BJ (cell line): ENCODE measurements around the gene SFXN5. TPM values are rescaled to one million over a fixed set of nuclear protein-coding genes. Genes with fewer than 3 reads are reported as not detected.
A peak's percentile ranks its signal among the peaks of the same experiment; 100 is the strongest.
"Not testable (repeated sequence)": the region's sequence is repeated elsewhere in the genome, so short reads cannot be mapped to it uniquely, and the experiment has no call there.

Experiments used
- CTCF ChIA-PET: fragments of 350-600 bp; formaldehyde crosslinking; extraction: SDS; loops from one replicate; lab custom pipeline; 2021; ENCODE audit warnings: antibody characterized with exemption, inconsistent platforms; lab: Yijun Ruan, JAX
- POLR2A ChIA-PET: fragments of 300-600 bp; sonication (Branson Sonifier 250); formaldehyde crosslinking; extraction: SDS; loops from one replicate; lab custom pipeline; 2021; ENCODE audit warnings: antibody characterized with exemption; lab: Charles Lee
- DNase-seq: peaks from one replicate; pipeline ENCODE4 v3.0.0-alpha.2; 2011; ENCODE audit warnings: low read depth
- H3K27me3 ChIP-seq: 2 replicates; pipeline ENCODE4 v1.6.0; 2011; ENCODE audit warnings: low read length; ENCODE audit not compliant: control insufficient read depth, insufficient read depth
- H3K36me3 ChIP-seq: 2 replicates; pipeline ENCODE4 v1.5.1; 2011; ENCODE audit warnings: low read length; ENCODE audit not compliant: control insufficient read depth, insufficient read depth
- H3K4me3 ChIP-seq: 2 replicates; pipeline ENCODE4 v1.5.1; 2011; ENCODE audit warnings: low read depth, mild to moderate bottlenecking, control low read depth, low read length
- polyA minus RNA-seq: library from RNA; depleted of rRNA, polyadenylated mRNA; stranded (reverse); fragments of >200 nt; gene quantifications from 2 replicates; pipeline ENCODE4 v1.2.3, GENCODE V29; 2011; rRNA and poly(A)+ RNA removed
- polyA plus RNA-seq: library from polyadenylated mRNA; depleted of rRNA; stranded (reverse); fragments of >200 nt; gene quantifications from 2 replicates; pipeline ENCODE4 v1.2.3, GENCODE V29; 2011; rRNA removed
- TF ChIP-seq, protein P1 (sequence below): IDR thresholded peaks from 2 replicates; pipeline ENCODE4 v1.5.1; 2011; ENCODE audit warnings: low read depth, mild to moderate bottlenecking, control low read depth, inconsistent platforms, low read length, moderate library complexity; ENCODE audit not compliant: insufficient read depth

SFXN5 gene
- 10.8 and 11.5 TPM in 2 replicates for polyA plus RNA-seq
- 13.8 and 22.9 TPM in 2 replicates for polyA minus RNA-seq

GRCh38 chr2:73071360-73072128, at the start of gene SFXN5:
TSS of gene SFXN5 (minus strand) at chr2:73071712. CDS start at chr2:73071705, 7 bp downstream.
- ChIA-PET CTCF (interaction anchor here (0.6 to 1.5 kb wide), 8 partner anchors 14 to 179 kb away, joined by 3 to 12 read pairs (median 3); no protein-coding TSS in a partner anchor), POLR2A (no interaction called here)
- peak within 1 kb of the TSS; percentile 84 for H3K4me3 ChIP-seq
- H3K27me3 ChIP-seq, result no peaks in the 10 kb centered on the region
- DNase-seq, result peak; percentile 57
- H3K36me3 ChIP-seq, result peaks cover 13% of the 10 kb centered on the region
- TF ChIP-seq, protein P1, sequence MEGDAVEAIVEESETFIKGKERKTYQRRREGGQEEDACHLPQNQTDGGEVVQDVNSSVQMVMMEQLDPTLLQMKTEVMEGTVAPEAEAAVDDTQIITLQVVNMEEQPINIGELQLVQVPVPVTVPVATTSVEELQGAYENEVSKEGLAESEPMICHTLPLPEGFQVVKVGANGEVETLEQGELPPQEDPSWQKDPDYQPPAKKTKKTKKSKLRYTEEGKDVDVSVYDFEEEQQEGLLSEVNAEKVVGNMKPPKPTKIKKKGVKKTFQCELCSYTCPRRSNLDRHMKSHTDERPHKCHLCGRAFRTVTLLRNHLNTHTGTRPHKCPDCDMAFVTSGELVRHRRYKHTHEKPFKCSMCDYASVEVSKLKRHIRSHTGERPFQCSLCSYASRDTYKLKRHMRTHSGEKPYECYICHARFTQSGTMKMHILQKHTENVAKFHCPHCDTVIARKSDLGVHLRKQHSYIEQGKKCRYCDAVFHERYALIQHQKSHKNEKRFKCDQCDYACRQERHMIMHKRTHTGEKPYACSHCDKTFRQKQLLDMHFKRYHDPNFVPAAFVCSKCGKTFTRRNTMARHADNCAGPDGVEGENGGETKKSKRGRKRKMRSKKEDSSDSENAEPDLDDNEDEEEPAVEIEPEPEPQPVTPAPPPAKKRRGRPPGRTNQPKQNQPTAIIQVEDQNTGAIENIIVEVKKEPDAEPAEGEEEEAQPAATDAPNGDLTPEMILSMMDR, result peak; percentile 37

DNA sequence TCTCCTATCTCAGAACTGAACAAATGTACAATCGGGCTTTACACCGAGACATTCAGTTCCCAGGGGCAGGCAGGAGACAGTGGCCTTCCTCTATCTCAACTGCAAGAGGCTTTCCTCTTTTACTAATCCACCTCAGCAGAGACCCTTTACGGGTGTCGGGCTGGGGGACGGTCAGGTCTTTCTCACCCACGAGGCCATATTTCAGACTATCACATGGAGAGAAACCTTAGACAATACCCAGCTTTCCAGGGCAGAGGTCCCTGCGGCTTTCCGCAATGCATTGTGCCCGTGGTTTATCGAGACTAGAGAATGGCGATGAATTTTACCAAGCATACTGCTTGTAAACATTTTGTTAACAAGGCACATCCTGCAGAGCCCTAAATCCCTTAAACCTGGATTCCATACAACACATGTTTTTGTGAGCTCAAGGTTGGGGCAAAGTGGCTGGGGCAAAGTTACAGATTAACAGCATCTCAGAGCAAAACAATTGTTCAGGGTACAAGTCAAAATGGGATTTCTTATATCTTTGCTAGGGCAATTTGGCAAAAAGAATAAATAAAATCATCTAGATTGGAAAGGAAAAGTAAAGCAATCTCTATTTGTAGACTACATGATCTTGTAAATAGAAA, 48.2 kb upstream of the SFXN5 start:
- H3K4me3 ChIP-seq, H3K36me3 ChIP-seq, DNase-seq, POLR2A ChIA-PET, H3K27me3 ChIP-seq: not testable (repeated sequence)
- CTCF ChIA-PET, result interaction anchor here (1.4 kb wide), 1 partner anchor 57 kb away, joined by 3 read pairs; no protein-coding TSS in a partner anchor

DNA sequence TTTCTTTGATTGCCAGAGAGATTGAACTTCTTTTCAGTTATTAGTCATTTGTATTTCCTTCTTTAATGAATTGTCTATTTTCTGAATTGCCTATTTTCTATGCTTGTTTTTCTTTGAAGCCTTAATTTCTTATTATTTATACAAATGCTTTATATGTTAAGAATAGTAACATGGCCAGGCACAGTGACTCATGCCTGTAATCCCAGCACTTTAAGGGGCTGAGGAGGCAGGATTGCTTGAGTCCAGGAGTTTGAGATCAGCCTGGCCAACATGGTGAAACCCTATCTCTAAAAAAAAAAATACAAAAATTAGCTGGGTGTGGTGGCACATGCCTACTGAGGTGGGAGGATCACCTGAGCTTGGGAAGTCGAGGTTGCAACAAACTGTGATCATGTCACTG, 45.9 kb upstream of the SFXN5 start:
- CTCF ChIA-PET, result interaction anchor here (0.8 to 1.6 kb wide), 4 partner anchors 17 to 224 kb away, joined by 3 to 6 read pairs (median 4); no protein-coding TSS in a partner anchor
- H3K36me3 ChIP-seq, result no peaks in the 10 kb centered on the region
- H3K27me3 ChIP-seq, result no peaks in the 10 kb centered on the region
- no peak overlapping the region for H3K4me3 ChIP-seq
- POLR2A ChIA-PET, result no interaction called here
- DNase-seq, result no peak
- TF ChIP-seq, protein P1, result no peak

DNA sequence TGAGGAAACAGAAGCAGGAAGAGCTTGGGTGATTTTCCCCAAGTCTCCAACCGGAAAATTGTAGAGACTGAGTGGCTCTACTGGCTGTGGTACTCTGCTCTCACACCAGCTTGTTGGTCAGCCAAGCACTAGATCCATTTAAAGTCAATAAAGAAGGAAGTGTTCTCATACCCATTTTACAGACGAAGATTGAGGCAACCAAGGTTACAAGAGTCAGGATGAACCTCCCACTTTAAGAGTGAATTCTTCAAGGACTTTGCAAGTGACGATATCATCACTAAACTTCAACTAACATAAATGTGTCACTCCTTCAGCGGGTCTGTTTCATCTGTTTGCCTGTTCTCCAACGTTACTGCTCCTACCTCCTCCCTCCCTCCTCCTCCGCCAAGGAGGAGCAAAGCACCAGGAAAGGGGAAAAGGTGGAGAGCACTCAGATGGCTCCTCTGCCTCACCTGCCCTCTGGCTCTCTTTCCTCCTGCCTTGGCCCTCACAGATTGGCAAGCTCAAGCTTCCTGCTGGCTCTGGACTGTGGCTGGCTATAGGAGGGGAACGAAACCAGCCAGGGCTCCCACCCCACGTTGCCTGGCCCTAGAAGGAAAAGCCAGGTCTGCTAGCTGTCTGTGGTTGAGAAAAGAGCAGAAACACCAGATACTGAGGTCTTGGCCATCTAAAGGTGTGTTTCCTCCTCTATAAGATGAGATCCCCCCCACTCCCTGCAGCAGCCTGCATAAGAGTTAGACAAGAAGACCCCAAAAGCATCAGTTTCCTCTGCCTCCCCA, 44.9 kb upstream of the SFXN5 start:
- ChIA-PET CTCF (interaction anchor here (1.0 to 1.6 kb wide), 4 partner anchors 30 to 223 kb away, joined by 3 to 6 read pairs (median 4); no protein-coding TSS in a partner anchor), POLR2A (no interaction called here)
- Histone ChIP-seq H3K4me3 (no peak overlapping the region), H3K27me3 (no peaks in the 10 kb centered on the region), H3K36me3 (no peaks in the 10 kb centered on the region)
- TF ChIP-seq, protein P1, result no peak
- DNase-seq, result no peak

GRCh38 chr2:73114273-73114867, 42.9 kb upstream of the SFXN5 start:
- TF ChIP-seq, protein P1, result no peak
- Histone ChIP-seq H3K27me3 (no peaks in the 10 kb centered on the region), H3K4me3 (no peak overlapping the region), H3K36me3 (no peaks in the 10 kb centered on the region)
- ChIA-PET POLR2A (no interaction called here), CTCF (interaction anchor here (0.7 to 1.8 kb wide), 6 partner anchors 10 to 222 kb away, joined by 3 to 4 read pairs (median 4); no protein-coding TSS in a partner anchor)
- DNase-seq, result no peak
